GM18868 (cell line): Measurements from ENCODE around the gene CD82.
"Not testable (repeated sequence)": the region's sequence is repeated elsewhere in the genome, so short reads cannot be mapped to it uniquely, and the experiment has no call there.

ENCODE experiments used
- ATAC-seq: cut with Tn5 transposase; IDR thresholded peaks from one replicate; pipeline ENCODE4 v1.9.1; 2021; ENCODE audit warnings: mild to moderate bottlenecking, moderate library complexity; ENCODE audit not compliant: unreplicated experiment

The CD82 gene

DNA sequence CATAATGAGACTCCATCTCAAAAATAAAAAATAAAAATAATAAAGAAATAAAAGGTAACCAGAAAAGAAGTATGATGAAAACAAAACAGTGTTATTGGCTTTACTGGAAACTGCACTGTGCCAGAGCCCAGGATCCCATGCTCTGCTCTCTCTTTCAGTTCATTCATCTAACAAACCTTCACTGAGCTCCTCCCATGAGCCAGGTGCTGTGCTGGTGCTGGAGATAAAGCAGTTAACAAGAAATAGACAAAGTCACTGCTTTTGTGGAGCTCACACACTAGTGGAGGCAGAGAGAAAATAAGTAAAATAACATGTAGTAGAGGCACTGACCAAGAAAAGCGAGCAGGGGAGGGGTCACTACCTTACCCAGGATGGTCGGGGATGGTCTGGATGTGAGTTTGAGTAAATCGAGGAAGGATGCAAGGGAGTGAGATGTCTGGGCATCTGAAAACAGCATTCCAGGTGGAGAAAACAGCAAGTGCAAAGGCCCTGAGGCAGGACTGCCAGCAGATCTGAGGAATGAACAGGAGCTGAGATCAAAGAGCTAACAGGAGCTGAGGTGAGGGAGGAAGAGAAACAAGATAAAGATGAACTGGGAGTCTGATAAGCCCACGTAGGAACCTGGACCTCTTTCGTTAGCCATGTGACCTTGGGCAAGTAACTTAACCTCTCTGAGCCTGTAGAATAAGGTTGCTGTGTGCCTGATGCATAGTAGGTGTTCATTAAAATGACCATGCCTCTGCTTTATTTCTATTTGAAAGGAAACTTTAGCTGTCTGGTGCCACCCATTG lies 31.3 kb upstream of the CD82 start:
- ATAC-seq: no peak

DNA sequence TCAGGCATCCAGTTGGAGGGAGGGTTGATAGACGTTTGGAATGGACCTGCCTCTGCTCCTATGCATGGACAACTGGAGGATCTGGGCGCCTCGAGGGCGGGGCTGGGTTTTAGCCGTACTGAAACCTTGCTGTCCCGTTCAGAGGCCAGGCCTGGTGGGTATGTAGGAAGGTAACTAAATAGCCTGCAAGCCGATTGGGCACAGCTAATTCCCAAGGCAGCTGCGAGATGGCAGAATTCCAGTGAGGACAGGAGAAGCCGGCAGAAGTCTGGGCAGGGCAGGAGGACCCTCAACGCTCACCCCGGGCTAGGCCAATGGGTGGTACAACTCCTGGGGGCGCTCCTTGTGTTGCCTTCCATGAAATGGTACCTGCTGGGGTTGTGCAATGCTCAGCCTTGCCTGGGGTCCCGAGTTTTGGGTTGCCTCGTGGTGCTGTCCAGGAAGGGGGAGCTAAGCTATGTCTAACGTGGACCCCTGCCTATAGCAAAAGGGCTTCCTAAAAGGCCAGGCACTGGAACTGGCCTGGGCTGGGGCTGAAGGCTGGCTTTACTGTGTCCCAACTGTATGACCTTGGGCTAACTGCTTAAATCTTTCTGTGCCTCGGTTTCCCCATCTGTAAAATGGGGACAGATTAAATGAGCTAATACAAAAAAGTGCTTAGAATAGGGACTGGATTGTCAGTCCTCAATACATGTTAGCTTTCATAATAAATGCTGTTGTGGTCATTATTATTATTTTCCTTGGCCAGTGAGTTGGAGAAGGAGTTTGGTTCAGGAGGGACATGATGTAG lies 30.1 kb upstream of the CD82 start:
- ATAC-seq: no peak

DNA sequence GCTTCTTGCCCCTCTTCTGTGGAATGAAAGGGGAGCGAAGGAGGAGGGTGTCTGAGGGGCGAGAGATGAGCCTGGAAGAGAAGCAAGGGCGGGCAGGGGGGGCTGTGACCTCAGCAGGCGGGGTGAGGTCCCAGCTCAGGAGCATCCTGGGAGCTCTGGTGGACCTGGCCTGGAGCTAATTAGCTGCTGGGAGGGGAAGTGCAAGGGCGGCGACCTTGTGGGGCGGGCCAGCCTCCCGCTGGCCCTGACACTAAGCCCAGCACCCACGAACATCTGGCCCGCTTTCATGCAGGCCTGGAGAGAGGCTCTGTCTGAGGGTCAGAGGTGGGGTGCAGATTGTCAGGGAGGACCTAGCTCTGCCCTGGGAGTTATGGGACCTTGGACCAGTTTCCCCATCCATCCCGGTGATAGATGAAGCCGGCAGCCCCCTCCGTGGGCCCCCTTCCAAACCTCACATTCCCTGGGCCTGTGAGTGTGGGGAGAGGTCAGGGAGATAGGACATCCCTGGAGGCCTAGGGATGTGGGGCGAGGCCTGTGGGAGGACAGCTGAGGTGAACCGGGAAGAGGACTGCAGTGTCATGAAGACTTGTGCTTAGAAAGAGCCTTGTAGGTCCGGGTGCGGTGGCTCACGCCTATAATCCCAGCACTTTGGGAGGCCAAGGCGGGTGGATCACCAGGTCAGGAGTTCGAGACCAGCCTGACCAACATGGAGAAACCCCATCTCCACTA lies 28.5 kb upstream of the CD82 start:
- no peak for ATAC-seq

DNA sequence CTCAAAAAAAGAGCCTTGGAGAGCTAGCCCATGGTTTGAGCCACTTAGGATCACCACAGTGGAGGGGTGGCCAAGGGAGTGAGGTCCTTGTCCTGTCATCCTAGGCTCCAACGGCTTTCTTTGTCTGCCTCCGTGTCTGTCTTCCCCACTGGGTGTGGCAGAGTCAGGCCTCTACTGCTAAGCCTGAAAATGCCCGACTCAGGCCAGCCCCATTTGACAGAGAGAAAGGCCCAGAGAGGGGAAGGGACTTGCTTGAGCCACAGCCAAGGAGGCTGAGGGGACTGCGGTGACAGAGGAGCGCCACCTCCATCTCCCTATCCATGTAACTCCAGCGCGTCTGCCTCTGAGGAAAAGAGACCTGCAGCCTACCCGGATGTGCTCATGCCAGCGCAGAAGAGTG lies 27.8 kb upstream of the CD82 start:
- ATAC-seq: no peak

DNA sequence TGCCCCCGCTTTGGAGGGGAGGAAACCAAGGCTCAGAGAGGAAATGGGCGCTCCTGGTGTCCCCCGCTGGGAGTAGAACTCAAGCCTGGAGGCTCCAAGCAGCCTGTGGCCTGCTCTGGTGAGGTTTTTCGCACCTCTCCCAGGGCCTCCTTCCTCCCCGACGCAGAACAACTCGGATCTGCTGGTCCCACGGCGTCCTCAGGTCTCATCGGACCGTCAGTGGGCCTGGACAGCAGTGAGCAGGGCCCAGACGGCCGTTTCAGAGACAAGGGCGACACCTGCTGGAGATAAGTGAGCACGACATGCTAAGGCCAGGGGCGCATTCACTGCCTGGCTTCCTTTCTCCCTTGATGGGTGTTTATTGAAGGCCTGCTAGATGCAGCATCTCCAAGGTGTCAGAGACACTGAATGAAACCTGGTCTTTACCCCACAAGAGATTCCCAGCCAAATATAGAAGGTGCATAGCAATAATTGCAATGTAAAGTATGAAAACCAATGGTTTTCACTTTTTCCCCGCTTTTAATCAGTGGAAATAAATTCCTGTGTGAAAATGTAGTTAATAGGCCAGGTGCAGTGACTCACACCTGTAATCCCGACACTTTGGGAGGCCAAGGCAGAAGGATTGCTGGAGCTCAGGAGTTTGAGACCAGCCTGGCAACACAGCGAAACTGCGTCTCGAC lies 26.9 kb upstream of the CD82 start:
- ATAC-seq: peak; percentile 79

DNA sequence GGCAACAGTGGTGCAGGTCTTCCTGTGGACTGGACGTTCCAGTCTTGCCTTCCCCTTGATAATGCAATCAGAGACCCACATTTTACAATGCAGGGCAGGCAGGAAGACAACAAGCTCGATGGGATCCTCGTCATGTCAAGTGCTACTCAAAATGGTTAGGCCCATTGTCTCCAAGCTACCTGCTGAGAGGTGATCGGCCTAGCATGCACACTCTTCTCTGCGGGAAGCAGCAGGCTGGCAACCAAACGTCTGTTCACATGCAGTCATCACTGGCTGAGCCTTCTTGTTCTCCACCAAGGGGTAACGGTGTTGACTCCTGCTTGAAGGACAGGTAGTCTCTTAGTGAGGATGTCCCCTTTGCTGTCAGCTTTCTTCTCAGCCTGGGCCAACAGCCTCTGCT lies 25.5 kb upstream of the CD82 start:
- ATAC-seq: no peak

DNA sequence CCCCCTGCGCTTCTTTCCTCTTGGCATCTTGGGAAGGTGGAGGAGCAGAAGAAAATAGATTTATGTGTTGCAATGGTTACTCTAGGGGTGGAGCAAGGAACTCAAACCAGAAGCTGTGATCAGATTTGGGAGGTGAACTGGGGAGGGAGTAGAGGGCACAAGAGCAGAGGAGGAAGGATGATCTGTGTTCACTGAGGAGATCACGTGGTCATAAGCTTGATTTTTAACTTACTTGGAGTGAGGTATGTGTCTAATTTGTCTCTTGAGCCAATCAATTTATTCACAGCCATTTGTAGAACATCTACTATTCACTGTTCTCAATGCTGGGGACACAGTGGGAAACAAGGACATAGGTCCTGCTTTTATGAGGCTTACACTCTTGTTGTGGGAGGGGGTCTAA lies 24.8 kb upstream of the CD82 start:
- ATAC-seq: no peak

DNA sequence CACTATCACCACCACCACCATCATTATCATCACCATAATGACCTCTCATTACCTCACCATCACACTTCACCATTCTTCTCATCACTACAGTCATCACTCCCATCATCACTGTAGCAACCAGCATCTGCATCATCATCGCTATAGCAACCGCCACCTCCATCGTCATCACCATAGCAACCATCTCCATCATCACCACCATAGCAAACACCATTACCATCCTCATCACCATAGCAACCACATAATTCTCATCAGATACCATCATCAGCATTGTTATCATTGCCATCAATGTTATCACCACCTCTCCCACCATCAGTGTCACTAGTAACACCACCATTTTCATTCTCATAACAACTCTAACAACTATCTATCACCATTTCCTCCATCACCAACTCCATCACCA lies 23.1 kb upstream of the CD82 start:
- no peak for ATAC-seq

DNA sequence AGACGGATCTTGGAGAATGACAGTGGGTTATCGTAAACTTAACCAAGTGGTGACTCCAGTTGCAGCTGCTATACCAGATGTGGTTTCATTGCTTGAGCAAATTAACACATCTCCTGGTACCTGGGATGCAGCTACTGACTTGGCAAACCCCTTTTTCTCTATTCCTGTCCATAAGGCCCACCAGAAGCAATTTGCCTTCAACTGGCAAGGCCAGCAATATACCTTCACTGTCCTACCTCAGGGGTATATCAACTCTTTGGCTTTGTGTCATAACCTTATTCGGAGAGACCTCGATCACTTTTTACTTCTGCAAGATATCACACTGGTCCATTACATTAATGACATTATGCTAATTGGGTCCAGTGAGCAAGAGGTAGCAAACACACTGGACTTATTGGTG lies 18.5 kb upstream of the CD82 start:
- not testable (repeated sequence) for ATAC-seq

DNA sequence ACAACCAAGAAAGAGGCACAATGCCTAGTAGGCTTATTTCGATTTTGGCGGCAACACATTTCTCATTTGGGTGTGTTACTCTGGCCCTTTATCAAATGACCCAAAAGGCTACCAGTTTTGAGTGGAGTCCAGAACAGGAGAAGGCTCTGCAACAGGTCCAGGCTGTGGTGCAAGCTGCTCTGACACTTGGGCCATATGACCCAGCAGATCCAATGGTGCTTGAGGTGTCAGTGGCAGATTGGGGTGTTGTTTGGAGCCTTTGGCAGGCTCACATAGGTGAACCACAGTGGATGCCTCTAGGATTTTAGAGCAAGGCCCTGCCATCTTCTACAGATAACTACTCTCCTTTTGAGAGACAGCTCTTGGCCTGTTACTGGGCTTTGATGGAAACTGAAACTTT lies 17.9 kb upstream of the CD82 start:
- not testable (repeated sequence) for ATAC-seq

DNA sequence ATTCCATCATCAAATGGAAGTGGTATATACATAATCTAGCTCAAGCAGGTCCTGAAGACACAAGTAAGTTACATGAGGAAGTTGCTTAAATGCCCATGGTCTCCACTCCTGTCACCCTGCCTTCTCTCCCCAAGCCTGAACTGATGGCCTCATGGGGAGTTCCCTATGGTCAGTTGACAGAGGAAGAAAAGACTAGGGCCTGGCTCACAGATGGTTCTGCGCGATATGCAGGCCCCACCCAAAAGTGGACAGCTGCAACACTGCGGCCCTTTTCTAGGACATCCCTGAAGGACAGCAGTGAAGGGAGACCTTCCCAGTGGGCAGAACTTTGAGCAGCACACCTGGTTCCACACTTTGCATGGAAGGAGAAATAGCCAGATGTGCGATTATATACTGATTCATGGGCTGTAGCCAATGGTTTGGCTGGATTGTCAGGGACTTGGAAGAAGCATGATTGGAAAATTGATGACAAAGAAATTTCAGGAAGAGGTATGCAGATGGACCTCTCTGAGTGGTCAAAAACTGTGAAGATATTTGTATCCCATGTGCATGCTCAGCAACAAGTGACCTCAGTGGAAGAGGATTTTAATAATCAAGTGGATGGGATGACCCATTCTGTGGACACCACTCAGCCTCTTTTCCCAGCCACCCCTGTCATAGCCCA lies 17.3 kb upstream of the CD82 start:
- no peak for ATAC-seq

DNA sequence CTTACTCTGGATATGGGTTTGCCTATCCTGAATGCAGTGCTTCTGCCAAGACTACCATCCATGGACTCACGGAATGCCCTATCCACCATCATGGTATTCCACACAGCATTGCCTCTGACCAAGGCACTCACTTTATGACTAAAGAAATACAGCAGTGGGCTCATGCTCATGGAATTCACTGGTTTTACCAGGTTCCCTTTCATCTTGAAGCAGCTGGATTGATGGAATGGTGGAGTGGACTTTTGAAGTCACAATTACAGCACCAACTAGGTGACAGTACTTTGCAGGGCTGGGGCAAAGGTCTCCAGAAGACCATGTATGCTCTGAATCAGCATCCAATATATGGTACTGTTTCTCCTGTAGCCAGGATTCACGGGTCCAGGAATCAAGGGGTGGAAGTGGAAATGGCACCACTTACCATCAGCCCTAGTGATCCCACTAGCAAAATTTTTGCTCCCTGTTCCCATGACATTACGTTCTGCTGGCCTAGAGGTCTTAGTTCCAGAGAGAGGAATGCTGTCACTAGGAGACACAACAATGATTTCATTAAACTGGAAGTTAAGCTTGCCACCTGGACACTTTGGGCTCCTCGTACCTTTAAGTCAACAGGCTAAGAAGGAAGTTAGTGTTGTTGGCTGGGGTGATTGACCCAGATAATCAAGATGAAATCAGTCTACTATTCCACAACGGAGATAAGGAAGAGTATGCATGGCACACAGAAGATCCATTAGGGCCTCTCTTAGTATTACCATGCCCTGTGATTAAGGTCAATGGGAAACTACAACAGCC lies 16.3 kb upstream of the CD82 start:
- not testable (repeated sequence) for ATAC-seq

DNA sequence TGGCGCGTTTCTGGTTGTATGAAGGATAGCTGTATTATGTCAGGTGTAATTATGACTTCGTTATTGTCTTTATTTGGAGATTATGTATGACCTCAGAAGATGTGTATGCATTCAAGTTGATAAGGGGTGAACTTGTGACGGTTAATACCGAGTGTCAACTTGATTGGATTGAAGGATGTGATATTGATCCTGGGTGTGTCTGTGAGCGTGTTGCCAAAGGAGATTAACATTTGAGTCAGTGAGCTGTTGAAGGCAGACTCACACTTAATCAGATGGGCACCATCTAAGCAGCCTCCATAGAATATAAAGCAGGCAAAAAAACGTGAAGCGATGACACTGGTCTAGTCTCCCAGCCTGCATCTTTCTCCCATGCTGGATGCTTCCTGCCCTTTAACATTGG lies 15.3 kb upstream of the CD82 start:
- no peak for ATAC-seq

DNA sequence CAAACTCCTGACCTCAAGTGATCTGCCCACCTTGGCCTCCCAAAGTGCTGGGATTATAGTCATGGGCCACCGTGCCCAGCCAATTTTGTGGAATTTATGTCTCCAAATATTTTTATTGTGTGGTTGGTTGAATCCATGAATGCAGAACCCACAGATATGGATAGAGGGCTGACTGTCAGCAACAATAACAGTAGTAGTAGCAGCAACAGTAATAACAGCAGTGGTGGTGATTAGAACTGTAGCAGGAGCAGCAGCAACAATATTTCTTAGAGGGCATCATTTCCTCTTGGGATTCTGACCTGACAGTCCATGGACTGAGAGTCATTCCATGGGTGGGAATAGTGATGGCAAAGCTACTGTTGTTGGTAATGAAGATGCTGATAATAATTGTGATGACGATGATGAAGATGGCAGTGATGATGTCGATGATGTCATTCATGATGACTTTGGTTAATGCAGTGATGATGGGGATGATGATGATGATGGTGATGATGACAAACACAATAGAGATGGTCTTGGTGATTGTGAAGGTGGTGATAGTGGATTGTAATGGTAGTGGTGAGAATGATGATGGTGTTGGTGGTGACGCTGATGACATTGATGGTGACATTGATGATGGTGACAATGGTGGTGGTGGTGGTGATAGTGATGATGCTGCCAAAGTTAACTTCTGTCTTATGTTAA lies 13.9 kb upstream of the CD82 start:
- ATAC-seq: no peak

DNA sequence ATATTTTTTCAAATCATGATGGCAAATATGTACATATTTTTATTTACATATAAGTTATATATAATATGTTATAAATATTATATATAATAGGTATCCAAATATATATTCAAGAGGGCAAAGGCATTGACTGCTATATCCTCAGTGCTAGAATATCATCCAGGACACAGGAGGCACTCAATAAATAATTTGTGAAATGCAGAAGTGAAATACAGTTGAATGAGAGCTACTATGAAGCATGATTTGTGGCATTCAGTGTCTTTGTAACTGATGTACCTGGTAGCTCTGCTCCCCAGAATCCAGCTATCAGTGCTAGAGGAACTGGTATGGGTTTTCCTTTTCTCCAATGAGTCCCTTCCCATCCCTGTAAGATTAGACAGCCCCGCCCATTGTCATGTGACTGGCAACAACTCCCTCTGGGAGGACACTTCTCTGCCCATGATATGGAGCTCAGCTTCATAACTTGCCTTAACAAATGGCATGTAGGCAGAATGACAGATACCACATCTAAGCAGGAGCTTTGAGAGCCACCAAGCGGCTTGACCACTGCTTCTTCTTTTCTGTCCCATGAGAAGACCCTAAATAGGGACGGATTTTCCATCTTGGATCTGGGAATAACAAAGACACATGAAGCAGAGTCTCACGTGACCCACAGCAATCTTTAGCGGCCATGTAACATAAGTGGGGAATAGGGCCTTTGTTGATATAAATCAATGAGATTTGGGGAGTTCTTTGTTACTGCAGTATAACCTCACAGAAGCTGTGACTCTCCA lies 10.2 kb upstream of the CD82 start:
- no peak for ATAC-seq

DNA sequence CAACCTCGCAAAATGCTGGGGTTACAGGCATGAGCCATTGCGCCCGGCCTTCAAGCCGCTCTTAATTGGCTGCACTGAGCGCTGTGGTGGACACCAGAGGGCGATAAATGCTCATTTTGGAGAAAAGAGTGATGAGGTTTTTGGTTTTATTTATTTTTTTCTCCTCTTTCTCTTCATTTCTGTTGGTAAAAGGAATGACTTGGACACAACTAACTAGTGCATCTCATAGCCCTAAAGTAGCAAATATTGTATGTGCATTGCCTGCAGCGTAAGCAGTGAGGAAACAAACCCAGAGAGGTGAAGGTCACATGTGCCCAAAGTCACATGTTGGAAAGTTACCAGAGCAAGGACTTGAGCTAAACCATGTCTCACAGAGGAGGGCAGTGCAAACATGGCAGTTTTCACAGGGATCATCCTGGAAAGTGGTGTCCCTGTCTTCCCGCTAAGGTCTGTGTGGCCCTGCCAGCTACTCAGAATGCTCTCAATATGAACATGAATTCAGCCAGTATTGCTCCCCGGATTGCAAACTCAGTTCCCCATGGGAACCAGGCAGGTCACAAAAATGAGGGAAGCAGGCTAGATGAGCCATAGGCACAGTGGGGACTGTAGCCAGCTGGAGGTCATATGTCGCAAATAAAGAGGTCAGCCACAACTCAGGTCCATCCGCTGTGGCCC lies 8.6 kb upstream of the CD82 start:
- ATAC-seq: peak; percentile 27

DNA sequence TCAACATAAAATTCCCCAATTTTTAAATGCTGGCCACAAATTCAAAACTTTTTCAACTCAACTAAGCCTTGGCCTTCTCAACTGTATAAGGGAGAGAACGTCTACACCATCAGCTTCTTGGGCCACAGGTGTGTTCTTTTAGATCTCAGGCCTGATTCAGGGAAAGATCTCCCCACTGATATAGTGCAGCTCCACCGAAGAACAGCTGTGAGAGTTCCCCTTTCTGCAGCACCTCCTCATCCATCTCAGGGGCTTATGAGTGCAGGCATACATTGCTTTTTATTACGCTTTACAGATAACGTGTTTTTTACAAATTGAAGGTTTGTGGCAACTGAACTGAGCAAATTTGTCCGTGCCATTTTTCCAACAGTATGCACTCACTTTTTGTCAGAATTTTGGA lies 8.0 kb upstream of the CD82 start:
- no peak for ATAC-seq
